HEK293 (cell line): ENCODE results near the gene PACRG.

Source experiments
- BCL11A ChIP-seq: fragments of 450-650 bp; formaldehyde crosslinking; IDR thresholded peaks from 2 replicates; pipeline ENCODE4 v1.5.1; 2016; ENCODE audit warnings: low read depth, missing biosample characterization, missing genetic modification characterization
- GLI2 ChIP-seq: fragments of 450-650 bp; formaldehyde crosslinking; IDR thresholded peaks from 2 replicates; pipeline ENCODE4; 2017; ENCODE audit warnings: missing biosample characterization, missing genetic modification characterization, low read depth, borderline replicate concordance
- SP7 ChIP-seq: fragments of 450-650 bp; formaldehyde crosslinking; IDR thresholded peaks from 2 replicates; pipeline ENCODE4 v1.5.1; 2016; ENCODE audit warnings: missing biosample characterization, missing genetic modification characterization
- YY1 ChIP-seq: fragments of 450-650 bp; formaldehyde crosslinking; IDR thresholded peaks from 2 replicates; pipeline ENCODE4 v1.5.1; 2018; ENCODE audit warnings: missing biosample characterization, missing genetic modification characterization
- ZBTB21 ChIP-seq: fragments of 450-650 bp; formaldehyde crosslinking; IDR thresholded peaks from 2 replicates; pipeline ENCODE4 v1.5.1; 2017; ENCODE audit warnings: missing biosample characterization, missing genetic modification characterization
- ZNF184 ChIP-seq: fragments of 450-650 bp; IDR thresholded peaks from 2 replicates; pipeline ENCODE4 v1.5.1; 2018; ENCODE audit warnings: missing biosample characterization, mild to moderate bottlenecking, missing genetic modification characterization
- ZNF266 ChIP-seq: fragments of 450-650 bp; formaldehyde crosslinking; IDR thresholded peaks from 2 replicates; pipeline ENCODE4 v1.5.1; 2016; ENCODE audit warnings: missing biosample characterization, missing genetic modification characterization, low read depth
- ZNF555 ChIP-seq: fragments of 450-650 bp; formaldehyde crosslinking; conservative IDR thresholded peaks from 2 replicates; pipeline ENCODE4 v1.5.1; 2017; ENCODE audit warnings: missing biosample characterization, mild to moderate bottlenecking, missing genetic modification characterization, inconsistent platforms
- ZNF626 ChIP-seq: fragments of 450-650 bp; sonication (Bioruptor Pico); formaldehyde crosslinking; IDR thresholded peaks from 2 replicates; pipeline ENCODE4 v1.5.1; 2018; ENCODE audit warnings: missing biosample characterization, missing genetic modification characterization, inconsistent platforms
- ZNF707 ChIP-seq: fragments of 450-650 bp; formaldehyde crosslinking; IDR thresholded peaks from 2 replicates; pipeline ENCODE4 v1.5.1; 2016; ENCODE audit warnings: missing biosample characterization, missing genetic modification characterization
- TF ChIP-seq, protein P1 (sequence below): fragments of 450-650 bp; formaldehyde crosslinking; IDR thresholded peaks from 2 replicates; pipeline ENCODE4 v1.5.1; 2016; ENCODE audit warnings: missing biosample characterization, missing genetic modification characterization
- TF ChIP-seq, protein P2 (sequence below): fragments of 450-650 bp; IDR thresholded peaks from 2 replicates; pipeline ENCODE4 v1.5.1; 2018; ENCODE audit warnings: missing biosample characterization, missing genetic modification characterization
- TF ChIP-seq, protein P3 (sequence below): fragments of 450-650 bp; formaldehyde crosslinking; IDR thresholded peaks from 2 replicates; pipeline ENCODE4 v1.5.1; 2017; ENCODE audit warnings: missing biosample characterization, missing genetic modification characterization

DNA sequence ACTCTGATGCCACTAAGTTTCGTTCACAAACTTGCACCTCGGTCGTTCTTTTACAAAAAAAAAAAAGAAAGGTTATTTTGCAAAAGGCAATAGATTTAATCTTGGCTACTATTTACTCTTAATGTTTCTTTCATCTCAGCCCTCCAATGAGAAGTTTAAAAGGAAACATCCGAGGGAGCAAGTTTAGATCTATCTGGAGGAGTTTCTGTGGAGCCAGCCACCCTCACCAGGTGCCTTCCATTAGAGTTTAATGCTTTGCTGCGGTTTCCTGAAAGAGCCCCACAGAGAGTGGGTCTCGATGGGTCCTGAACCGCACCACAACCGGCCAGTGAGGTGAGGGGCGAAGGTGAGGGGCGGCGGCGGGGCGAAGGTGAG, 840 bp upstream of the PACRG start:
- TF ChIP-seq, protein P1, sequence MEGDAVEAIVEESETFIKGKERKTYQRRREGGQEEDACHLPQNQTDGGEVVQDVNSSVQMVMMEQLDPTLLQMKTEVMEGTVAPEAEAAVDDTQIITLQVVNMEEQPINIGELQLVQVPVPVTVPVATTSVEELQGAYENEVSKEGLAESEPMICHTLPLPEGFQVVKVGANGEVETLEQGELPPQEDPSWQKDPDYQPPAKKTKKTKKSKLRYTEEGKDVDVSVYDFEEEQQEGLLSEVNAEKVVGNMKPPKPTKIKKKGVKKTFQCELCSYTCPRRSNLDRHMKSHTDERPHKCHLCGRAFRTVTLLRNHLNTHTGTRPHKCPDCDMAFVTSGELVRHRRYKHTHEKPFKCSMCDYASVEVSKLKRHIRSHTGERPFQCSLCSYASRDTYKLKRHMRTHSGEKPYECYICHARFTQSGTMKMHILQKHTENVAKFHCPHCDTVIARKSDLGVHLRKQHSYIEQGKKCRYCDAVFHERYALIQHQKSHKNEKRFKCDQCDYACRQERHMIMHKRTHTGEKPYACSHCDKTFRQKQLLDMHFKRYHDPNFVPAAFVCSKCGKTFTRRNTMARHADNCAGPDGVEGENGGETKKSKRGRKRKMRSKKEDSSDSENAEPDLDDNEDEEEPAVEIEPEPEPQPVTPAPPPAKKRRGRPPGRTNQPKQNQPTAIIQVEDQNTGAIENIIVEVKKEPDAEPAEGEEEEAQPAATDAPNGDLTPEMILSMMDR (tag by site-specific recombination), result no peak
- TF ChIP-seq SP7 (tag by site-specific recombination) (no peak), ZNF707 (no peak), GLI2 (no peak), ZNF266 (tag by site-specific recombination) (no peak), YY1 (no peak), ZBTB21 (no peak), BCL11A (tag by site-specific recombination) (no peak), ZNF626 (tag by site-specific recombination) (no peak), ZNF555 (no peak), ZNF184 (tag by site-specific recombination) (no peak)
- TF ChIP-seq, protein P2, sequence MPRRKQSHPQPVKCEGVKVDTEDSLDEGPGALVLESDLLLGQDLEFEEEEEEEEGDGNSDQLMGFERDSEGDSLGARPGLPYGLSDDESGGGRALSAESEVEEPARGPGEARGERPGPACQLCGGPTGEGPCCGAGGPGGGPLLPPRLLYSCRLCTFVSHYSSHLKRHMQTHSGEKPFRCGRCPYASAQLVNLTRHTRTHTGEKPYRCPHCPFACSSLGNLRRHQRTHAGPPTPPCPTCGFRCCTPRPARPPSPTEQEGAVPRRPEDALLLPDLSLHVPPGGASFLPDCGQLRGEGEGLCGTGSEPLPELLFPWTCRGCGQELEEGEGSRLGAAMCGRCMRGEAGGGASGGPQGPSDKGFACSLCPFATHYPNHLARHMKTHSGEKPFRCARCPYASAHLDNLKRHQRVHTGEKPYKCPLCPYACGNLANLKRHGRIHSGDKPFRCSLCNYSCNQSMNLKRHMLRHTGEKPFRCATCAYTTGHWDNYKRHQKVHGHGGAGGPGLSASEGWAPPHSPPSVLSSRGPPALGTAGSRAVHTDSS (tag by site-specific recombination), result no peak
- TF ChIP-seq, protein P3, sequence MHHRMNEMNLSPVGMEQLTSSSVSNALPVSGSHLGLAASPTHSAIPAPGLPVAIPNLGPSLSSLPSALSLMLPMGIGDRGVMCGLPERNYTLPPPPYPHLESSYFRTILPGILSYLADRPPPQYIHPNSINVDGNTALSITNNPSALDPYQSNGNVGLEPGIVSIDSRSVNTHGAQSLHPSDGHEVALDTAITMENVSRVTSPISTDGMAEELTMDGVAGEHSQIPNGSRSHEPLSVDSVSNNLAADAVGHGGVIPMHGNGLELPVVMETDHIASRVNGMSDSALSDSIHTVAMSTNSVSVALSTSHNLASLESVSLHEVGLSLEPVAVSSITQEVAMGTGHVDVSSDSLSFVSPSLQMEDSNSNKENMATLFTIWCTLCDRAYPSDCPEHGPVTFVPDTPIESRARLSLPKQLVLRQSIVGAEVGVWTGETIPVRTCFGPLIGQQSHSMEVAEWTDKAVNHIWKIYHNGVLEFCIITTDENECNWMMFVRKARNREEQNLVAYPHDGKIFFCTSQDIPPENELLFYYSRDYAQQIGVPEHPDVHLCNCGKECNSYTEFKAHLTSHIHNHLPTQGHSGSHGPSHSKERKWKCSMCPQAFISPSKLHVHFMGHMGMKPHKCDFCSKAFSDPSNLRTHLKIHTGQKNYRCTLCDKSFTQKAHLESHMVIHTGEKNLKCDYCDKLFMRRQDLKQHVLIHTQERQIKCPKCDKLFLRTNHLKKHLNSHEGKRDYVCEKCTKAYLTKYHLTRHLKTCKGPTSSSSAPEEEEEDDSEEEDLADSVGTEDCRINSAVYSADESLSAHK (tag by site-specific recombination), result no peak
